Gastroesophageal sphincter (tissue), 4 donors: Measurements from ENCODE around the gene MEGF6. TPM values are rescaled to one million over a fixed set of nuclear protein-coding genes. Genes with fewer than 3 reads are reported as not detected.

Experiments
- ATAC-seq: fragments of 150-250 bp; one replicate; pipeline ENCODE4 v1.9.1; 2016; ENCODE audit warnings: mild to moderate bottlenecking, moderate library complexity
- H3K27ac ChIP-seq, 4 donors: fragments of 200-600 bp; sonication (generic) in 3 of 4; 1 replicate in 3 of 4; 2 replicates in 1 of 4; pipeline ENCODE4 v1.5.1; 2016 to 2019
- H3K27me3 ChIP-seq: fragments of 200-600 bp; sonication (generic); one replicate; pipeline ENCODE4 v1.5.1; 2019
- H3K36me3 ChIP-seq, 2 donors: fragments of 200-600 bp; sonication (generic); one replicate each; pipeline ENCODE4 v1.5.1; 2019; ENCODE audit warnings: control low read depth in 1 of 2
- H3K4me1 ChIP-seq, 3 donors: fragments of 200-600 bp; sonication (generic); 1 replicate in 2 of 3; 2 replicates in 1 of 3; pipeline ENCODE4 v1.5.1; 2016 to 2019; ENCODE audit warnings: control low read depth in 2 of 3
- H3K4me3 ChIP-seq, 2 donors: fragments of 200-600 bp; sonication (generic); one replicate each; pipeline ENCODE4 v1.5.1; 2019; ENCODE audit warnings: mild to moderate bottlenecking in 1 of 2, moderate library complexity in 1 of 2
- H3K9me3 ChIP-seq, 3 donors: fragments of 200-600 bp; sonication (generic); one replicate each; pipeline ENCODE4 v1.5.1; 2017 to 2019; ENCODE audit warnings: control low read depth in 2 of 3
- CTCF ChIP-seq, 4 experiments: fragments of 200-600 bp in 2 of 4; fragments of 450-650 bp in 2 of 4; sonication (generic) in 1 of 4; IDR thresholded peaks; one replicate each; pipeline ENCODE4 v1.5.1; 2017 to 2019; ENCODE audit warnings: antibody characterized with exemption in 4 of 4, mild to moderate bottlenecking in 2 of 4, moderate library complexity in 2 of 4
- EP300 ChIP-seq: sonication (generic); formaldehyde crosslinking; IDR thresholded peaks from one replicate; pipeline ENCODE4 v1.6.1; 2017; ENCODE audit warnings: antibody characterized with exemption, mild to moderate bottlenecking
- POLR2A ChIP-seq, 2 donors: fragments of 450-650 bp; IDR thresholded peaks; one replicate each; pipeline ENCODE4 v1.6.1; 2017; ENCODE audit warnings: antibody characterized with exemption in 2 of 2, mild to moderate bottlenecking in 2 of 2, moderate library complexity in 1 of 2
- POLR2AphosphoS5 ChIP-seq: sonication (generic); formaldehyde crosslinking; IDR thresholded peaks from one replicate; pipeline ENCODE4 v1.6.1; 2017; ENCODE audit warnings: antibody characterized with exemption
- WGBS, 2 donors: methylation state at CpG; one replicate each; pipeline ENCODE4 v1.1.5; 2018; ENCODE audit warnings: low coverage in 1 of 2; 5-methylcytosine and 5-hydroxymethylcytosine counted together
- total RNA-seq, 4 donors: library from RNA; depleted of rRNA; stranded (reverse); fragments of >200 nt; gene quantifications; one replicate each; pipeline ENCODE4 v1.1.0, GENCODE V29; 2016

The MEGF6 gene
- total RNA-seq, 4 donors from 2014 or later, result 4.7 to 15.5 (median 10.8) TPM

GRCh38 chr1:3472088-3472850 lies 139.0 kb downstream of the MEGF6 start:
- Histone ChIP-seq H3K27ac (peak overlapping the region in 1 of 4 donors; percentile 40), H3K27me3 (peaks cover 88% of the 10 kb centered on the region), H3K4me3 (no peak overlapping the region), H3K36me3 (no peaks in the 10 kb centered on the region), H3K4me1 (peaks cover 0 to 17% (median 0%) of the 10 kb centered on the region in 3 donors), H3K9me3 (no peaks in the 10 kb centered on the region)
- no peak for ATAC-seq
- WGBS, 2 donors, result no CpG with 5 or more reads among the region's 25 CpGs
- no peak for TF ChIP-seq CTCF (IDR thresholded peaks at IDR 0.05)
- no peak for TF ChIP-seq POLR2AphosphoS5
- TF ChIP-seq EP300, result no peak

GRCh38 chr1:3471356-3472087 lies 139.8 kb downstream of the MEGF6 start:
- peaks cover 0 to 17% (median 0%) of the 10 kb centered on the region in 3 donors for H3K4me1 ChIP-seq
- H3K27me3 ChIP-seq, result peaks cover 87% of the 10 kb centered on the region
- TF ChIP-seq CTCF (IDR thresholded peaks at IDR 0.05) (peak in 1 of 4 experiments; percentile 49), POLR2AphosphoS5 (no peak), POLR2A (IDR thresholded peaks at IDR 0.05) (no peak), EP300 (no peak)
- H3K4me3 ChIP-seq, result no peak overlapping the region
- WGBS, 2 donors, result 27% methylated on average over 3 of the region's 25 CpGs; no CpG with 5 or more reads in 1 of the 2 donors
- ATAC-seq, result no peak
- H3K27ac ChIP-seq, result peak overlapping the region in 1 of 4 donors; percentile 40
- H3K9me3 ChIP-seq, result no peaks in the 10 kb centered on the region
- no peaks in the 10 kb centered on the region for H3K36me3 ChIP-seq

GRCh38 chr1:3470650-3471355 lies 140.5 kb downstream of the MEGF6 start:
- H3K9me3 ChIP-seq, result no peaks in the 10 kb centered on the region
- no peak for TF ChIP-seq POLR2A (IDR thresholded peaks at IDR 0.05)
- no peak for ATAC-seq
- no peak overlapping the region for H3K4me3 ChIP-seq
- 87 to 92% methylated on average over 4 to 11 of the region's 22 CpGs for WGBS, 2 donors
- peak overlapping the region in 1 of 4 donors; percentile 40 for H3K27ac ChIP-seq
- peaks cover 80% of the 10 kb centered on the region for H3K27me3 ChIP-seq
- H3K36me3 ChIP-seq, result no peaks in the 10 kb centered on the region
- peaks cover 0 to 17% (median 0%) of the 10 kb centered on the region in 3 donors for H3K4me1 ChIP-seq

GRCh38 chr1:3469849-3470649 lies 141.3 kb downstream of the MEGF6 start:
- H3K4me1 ChIP-seq, result peaks cover 0 to 17% (median 0%) of the 10 kb centered on the region in 3 donors
- WGBS, 2 donors, result 85 to 86% methylated on average over 5 to 10 of the region's 17 CpGs
- ATAC-seq, result no peak
- peaks cover 77% of the 10 kb centered on the region for H3K27me3 ChIP-seq
- H3K4me3 ChIP-seq, result no peak overlapping the region
- H3K9me3 ChIP-seq, result no peaks in the 10 kb centered on the region
- TF ChIP-seq POLR2A (IDR thresholded peaks at IDR 0.05) (no peak), CTCF (IDR thresholded peaks at IDR 0.05) (no peak)
- no peaks in the 10 kb centered on the region for H3K36me3 ChIP-seq
- H3K27ac ChIP-seq, result no peak overlapping the region
